Measurements from ENCODE around the gene OXCT2.
"Not testable (repeated sequence)": the region's sequence is repeated elsewhere in the genome, so short reads cannot be mapped to it uniquely, and the experiment has no call there.

Gene OXCT2

DNA sequence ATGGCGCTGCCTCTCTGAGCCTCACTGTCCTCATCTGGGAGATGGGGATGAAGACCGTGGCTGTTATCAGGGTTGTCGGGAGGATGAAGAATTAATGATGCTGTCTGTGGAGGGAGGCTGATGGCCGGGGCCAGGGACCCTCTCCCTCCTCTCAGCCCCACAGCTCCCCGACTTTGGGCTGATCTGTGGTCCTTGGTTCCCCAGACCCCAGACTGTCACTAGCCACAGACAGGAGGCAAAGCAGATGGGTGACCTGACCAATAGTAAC, 15.9 kb upstream of the OXCT2 start:
- not testable (repeated sequence) for DNase-seq

- not testable (repeated sequence) for DNase-seq
These were observed 15.4 kb upstream of the OXCT2 start for GRCh38 chr1:39786303-39787107.

DNA sequence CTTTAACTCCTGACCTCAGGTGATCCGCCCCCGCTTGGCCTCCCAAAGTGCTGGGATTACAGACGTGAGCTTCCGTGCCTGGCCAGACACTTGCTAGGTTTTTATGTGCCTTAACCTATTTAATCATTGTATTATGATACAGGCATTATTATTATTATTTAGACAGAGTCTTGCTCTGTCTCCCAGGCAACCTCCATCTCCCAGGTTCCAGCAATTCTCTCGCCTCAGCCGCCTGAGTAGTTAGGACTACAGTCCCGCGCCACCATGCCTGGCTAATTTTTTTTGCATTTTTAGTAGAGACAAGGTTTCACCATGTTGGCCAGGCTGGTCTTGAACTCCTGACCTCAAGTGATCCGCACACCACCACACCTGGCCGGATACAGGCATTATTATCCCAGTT, 11.5 kb upstream of the OXCT2 start:
- not testable (repeated sequence) for DNase-seq

DNA sequence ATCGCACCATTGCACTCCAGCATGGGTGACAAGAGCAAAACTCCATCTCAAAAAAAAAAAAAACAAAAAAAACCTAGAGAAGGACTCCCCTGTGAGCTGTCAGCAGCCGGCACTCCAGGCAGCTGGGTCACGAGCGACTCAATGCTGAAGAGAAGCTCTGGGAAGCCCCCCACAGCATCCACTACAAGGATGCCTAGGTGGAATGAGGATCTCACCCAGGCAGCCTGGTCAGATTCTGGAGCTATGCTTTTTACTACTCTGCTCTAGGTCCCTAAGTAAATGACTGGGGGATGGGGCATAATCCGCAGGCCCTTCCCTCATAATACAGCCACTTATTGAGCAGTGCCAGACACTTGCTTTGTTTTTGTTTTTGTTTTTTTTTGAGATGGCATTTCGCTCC, 11.0 kb upstream of the OXCT2 start:
- no peak for DNase-seq

GRCh38 chr1:39781349-39781715, 10.2 kb upstream of the OXCT2 start:
- DNase-seq: no peak

- no peak for DNase-seq
These were observed 8.7 kb upstream of the OXCT2 start for GRCh38 chr1:39779821-39780220.

GRCh38 chr1:39779137-39779536, 8.0 kb upstream of the OXCT2 start:
- DNase-seq: no peak

DNA sequence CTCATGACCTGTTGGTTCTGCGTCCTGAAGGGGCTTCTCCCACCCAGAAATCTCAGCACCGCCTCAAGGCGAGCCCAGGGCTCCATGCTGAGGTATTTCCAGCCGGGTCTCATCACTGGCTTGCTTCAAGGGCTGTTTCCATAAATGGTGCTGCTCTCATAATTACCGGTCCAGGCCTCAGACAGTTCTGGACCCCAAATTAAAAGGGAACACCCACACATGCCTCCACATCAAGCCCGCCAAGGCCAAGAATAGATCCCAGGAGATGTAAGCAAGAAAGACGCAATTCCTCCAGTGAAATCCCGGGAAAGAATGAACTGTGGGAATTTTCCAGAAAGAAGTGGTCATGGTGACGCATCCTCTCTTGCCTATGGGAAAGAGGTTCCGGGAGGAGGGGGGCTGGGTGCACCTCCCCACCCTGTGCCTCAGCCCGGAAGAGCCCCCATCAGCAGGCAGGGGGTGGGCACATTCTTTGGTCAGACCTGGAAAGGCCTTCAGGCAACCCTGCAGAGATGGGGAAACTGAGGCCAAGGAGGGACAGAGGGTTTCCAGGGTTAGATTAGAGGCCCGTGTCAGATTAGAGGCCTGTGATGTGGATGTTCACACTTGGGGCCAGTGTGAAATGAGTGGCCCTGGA, 7.4 kb upstream of the OXCT2 start:
- not testable (repeated sequence) for DNase-seq

DNA sequence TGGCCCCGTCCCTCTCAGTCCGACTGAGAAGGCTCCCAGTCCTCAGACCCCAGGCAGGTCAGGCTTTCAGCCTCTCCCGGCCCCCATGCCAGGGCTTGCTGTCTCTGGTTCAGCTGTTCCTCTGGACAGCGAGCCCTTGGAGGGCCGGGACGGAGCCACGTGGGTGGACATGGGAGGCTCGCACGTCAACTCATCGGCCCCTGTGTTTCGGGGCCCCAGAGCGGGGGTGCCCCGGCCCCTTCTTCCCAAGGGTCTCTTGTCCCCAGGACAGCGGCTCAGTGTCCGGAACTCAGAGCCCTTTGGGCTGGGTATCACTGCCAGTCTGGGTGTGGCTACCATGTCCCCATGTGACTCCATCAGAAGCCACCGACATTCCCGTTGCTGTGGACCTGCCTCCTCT, 6.7 kb upstream of the OXCT2 start:
- DNase-seq: not testable (repeated sequence)

GRCh38 chr1:39777306-39777705, 6.2 kb upstream of the OXCT2 start:
- DNase-seq: no peak

DNA sequence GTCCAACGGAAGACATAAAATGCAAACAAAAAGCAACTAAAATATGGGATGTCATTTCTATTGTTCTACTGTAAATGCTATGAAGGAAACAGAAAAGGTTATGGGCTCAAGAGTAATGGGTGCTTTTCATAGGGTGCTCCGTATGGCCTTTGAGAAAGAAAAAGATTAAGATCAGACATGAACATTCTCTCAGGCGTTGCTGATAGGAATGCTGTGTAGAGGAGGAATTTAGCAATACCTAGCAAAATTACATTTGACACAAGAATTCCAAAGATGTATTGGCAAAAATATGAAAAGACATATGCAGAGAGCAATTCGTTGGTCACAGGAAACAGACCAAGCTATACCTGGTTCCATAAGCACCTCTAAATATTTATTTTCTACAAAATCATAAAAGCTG, 5.7 kb upstream of the OXCT2 start:
- DNase-seq: no peak

DNA sequence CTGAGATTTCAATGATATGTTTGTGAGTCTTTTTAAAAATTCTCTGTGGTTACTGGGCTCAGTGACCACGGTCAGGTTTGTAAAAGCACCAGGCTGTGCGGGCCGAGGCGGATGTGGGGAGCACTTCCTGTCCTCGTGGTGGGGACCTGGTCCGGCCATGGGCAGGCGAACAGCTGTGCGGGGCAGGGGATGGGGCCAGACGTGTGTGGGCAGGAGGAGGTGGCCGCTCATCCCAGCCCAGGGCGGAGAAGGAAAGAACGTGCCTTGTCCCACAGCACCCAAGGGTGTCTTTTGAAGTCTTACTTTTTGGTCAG, 5.2 kb upstream of the OXCT2 start:
- no peak for DNase-seq

DNA sequence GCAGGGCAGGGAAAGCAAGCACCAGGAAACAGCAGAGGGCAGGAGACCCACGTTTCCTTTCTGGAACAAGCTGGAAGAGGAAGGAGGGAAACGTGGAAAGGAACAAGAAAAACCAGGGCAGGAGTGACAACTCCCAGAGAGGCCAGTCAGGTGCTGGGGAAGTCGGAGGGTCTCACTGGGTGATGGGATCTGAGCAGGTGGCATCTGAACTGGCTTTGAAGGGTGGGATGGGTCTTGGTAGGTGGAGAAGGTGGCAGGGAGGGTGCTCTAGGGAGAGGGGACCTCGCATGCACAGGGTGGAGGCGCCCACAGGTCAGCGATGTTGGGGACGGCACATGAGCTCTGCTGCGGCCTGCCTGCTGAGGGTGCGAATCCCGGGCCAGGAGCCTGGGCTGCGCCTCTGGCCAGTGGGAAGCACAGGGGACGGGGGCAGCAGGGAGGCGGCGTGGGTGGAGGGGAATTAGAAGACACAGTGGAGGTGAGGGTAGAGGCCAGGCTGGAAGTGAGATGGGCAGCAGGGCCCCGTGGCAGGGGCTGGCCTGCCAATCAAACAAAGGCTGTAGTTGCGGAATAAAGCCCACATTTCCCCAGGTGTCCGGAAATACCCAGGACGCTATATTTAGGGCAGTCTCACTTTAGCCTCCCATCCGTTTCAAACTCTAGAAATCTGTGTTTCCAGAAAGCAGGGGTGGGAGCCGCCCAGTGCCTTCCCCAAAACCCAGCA, 4.7 kb upstream of the OXCT2 start:
- not testable (repeated sequence) for DNase-seq

GRCh38 chr1:39775141-39775540, 4.0 kb upstream of the OXCT2 start:
- not testable (repeated sequence) for DNase-seq

- not testable (repeated sequence) for DNase-seq
These were observed 2.3 kb upstream of the OXCT2 start for GRCh38 chr1:39773369-39773979.

- DNase-seq: not testable (repeated sequence)
These were observed 787 bp downstream of the OXCT2 start for GRCh38 chr1:39770100-39771021.

- DNase-seq: not testable (repeated sequence)
These were observed 1.6 kb downstream of the OXCT2 start for GRCh38 chr1:39769502-39769901.

- DNase-seq: not testable (repeated sequence)
These were observed 4.7 kb downstream of the OXCT2 start for GRCh38 chr1:39766466-39766865.

- not testable (repeated sequence) for DNase-seq
These were observed 6.6 kb downstream of the OXCT2 start for GRCh38 chr1:39764512-39764911.

GRCh38 chr1:39763619-39764374, 7.4 kb downstream of the OXCT2 start:
- not testable (repeated sequence) for DNase-seq

GRCh38 chr1:39762550-39763540, 8.3 kb downstream of the OXCT2 start:
- DNase-seq: no peak
